HCT116 (cell line): ENCODE measurements around the gene NCOA1. TPM values are rescaled to one million over a fixed set of nuclear protein-coding genes. Genes with fewer than 3 reads are reported as not detected.

Experiments used
- ATAC-seq: fragments of 200-7000 bp; cut with Tn5 transposase; 2 replicates; pipeline ENCODE4 v1.9.1; 2020; ENCODE audit warnings: mild to moderate bottlenecking, moderate library complexity
- BruUV-seq: library from RNA; stranded (reverse); fragments of 400-500 nt; replicated peaks from 2 replicates; lab custom pipeline; 2021; lab: Mats Ljungman, UMichigan
- CTCF ChIA-PET: fragments of 300-600 bp; sonication (Branson Sonifier 250); formaldehyde crosslinking; loops from one replicate; lab custom pipeline; 2021; ENCODE audit warnings: antibody characterized with exemption; lab: Charles Lee
- POLR2A ChIA-PET: fragments of 300-600, 350-600 bp; sonication (Branson Sonifier 250); formaldehyde crosslinking; loops from one replicate; lab custom pipeline; 2021; ENCODE audit warnings: antibody characterized with exemption; lab: Charles Lee
- RAD21 ChIA-PET, 2 experiments: fragments of 300-600 bp; sonication (Branson Sonifier 250); formaldehyde crosslinking; loops; one replicate each; lab custom pipeline; 2023; ENCODE audit warnings: low total read pairs in 2 of 2; ENCODE audit not compliant: uncharacterized antibody in 2 of 2, unreplicated experiment in 2 of 2, low non-redundant PET in 1 of 2; lab: Charles Lee
- DNase-seq: peaks from one replicate; pipeline ENCODE4 v3.0.0-alpha.2; 2010; ENCODE audit warnings: low read depth, low spot score
- H2AFZ ChIP-seq: fragments of 200-600 bp; shearing (Covaris generic), sonication (generic); 2 replicates; pipeline ENCODE4 v1.6.1; 2017; ENCODE audit warnings: low read depth, mixed run types, mixed read lengths, antibody characterized with exemption, low read length; ENCODE audit not compliant: poor library complexity, severe bottlenecking
- H3K27ac ChIP-seq: 2 replicates; pipeline ENCODE4 v1.5.1; 2012; ENCODE audit warnings: low read depth, low read length
- H3K27me3 ChIP-seq: fragments of 200-600 bp; sonication (generic); 2 replicates; pipeline ENCODE4 v1.6.1; 2016; ENCODE audit warnings: mixed run types, low read length, mixed read lengths; ENCODE audit not compliant: insufficient read depth
- H3K36me3 ChIP-seq, 2 experiments: fragments of 200-500 bp in 1 of 2; fragments of 200-600 bp in 1 of 2; sonication (Bioruptor generic) in 1 of 2; sonication (generic) in 1 of 2; 2 replicates each; pipeline versions ENCODE4 v1.5.1 to v1.6.1; 2014 to 2016; ENCODE audit warnings: low read length in 2 of 2, inconsistent platforms in 1 of 2, mixed read lengths in 1 of 2, mixed run types in 1 of 2; ENCODE audit not compliant: insufficient read depth in 2 of 2, control insufficient read depth in 1 of 2
- H3K4me1 ChIP-seq, 2 experiments: fragments of 200-600 bp in 1 of 2; sonication (generic) in 1 of 2; 2 replicates each; pipeline versions ENCODE4 v1.5.1 to v1.6.1; 2012 to 2017; ENCODE audit warnings: low read length in 2 of 2, inconsistent platforms in 1 of 2, mild to moderate bottlenecking in 1 of 2, mixed read lengths in 1 of 2, mixed run types in 1 of 2, moderate library complexity in 1 of 2; ENCODE audit not compliant: insufficient read depth in 2 of 2, control insufficient read depth in 1 of 2
- H3K4me2 ChIP-seq: fragments of 200-600 bp; sonication (generic); 2 replicates; pipeline ENCODE4 v1.6.1; 2017; ENCODE audit warnings: mixed run types, low read length, mixed read lengths
- H3K4me3 ChIP-seq, 2 experiments: fragments of 200-600 bp in 1 of 2; sonication (generic) in 1 of 2; replicated peaks in 1 of 2; 2 replicates each; pipeline ENCODE4 v1.5.1; 2011 to 2016; ENCODE audit warnings: low read length in 2 of 2, control low read depth in 1 of 2, low read depth in 1 of 2, mild to moderate bottlenecking in 1 of 2, mixed read lengths in 1 of 2, mixed run types in 1 of 2
- H3K79me2 ChIP-seq: fragments of 200-600 bp; sonication (generic); 2 replicates; pipeline ENCODE4 v1.6.1; 2017; ENCODE audit warnings: mild to moderate bottlenecking, mixed run types, low read length, moderate library complexity, mixed read lengths; ENCODE audit not compliant: insufficient read depth
- H3K9ac ChIP-seq: fragments of 200-600 bp; sonication (generic); 2 replicates; pipeline ENCODE4 v1.6.1; 2016; ENCODE audit warnings: low read length, mixed read lengths
- H3K9me2 ChIP-seq: fragments of 200-600 bp; sonication (generic), shearing (Covaris generic); 2 replicates; pipeline ENCODE4 v1.6.1; 2017; ENCODE audit warnings: mixed run types, mild to moderate bottlenecking, moderate library complexity; ENCODE audit not compliant: insufficient read depth
- H3K9me3 ChIP-seq, 2 experiments: fragments of 200-500 bp in 1 of 2; fragments of 200-600 bp in 1 of 2; sonication (Bioruptor generic) in 1 of 2; sonication (generic) in 1 of 2; 2 replicates each; pipeline ENCODE4 v1.6.1; 2014 to 2017; ENCODE audit warnings: low read length in 2 of 2, mixed read lengths in 2 of 2, inconsistent platforms in 1 of 2, low read depth in 1 of 2, mild to moderate bottlenecking in 1 of 2, mixed run types in 1 of 2, moderate library complexity in 1 of 2; ENCODE audit not compliant: control insufficient read depth in 1 of 2, insufficient read depth in 1 of 2
- H4K20me1 ChIP-seq: fragments of 200-600 bp; sonication (generic), shearing (Covaris generic); 2 replicates; pipeline ENCODE4 v1.6.1; 2017; ENCODE audit warnings: mixed run types, mild to moderate bottlenecking, moderate library complexity; ENCODE audit not compliant: insufficient read depth
- ATF3 ChIP-seq: IDR thresholded peaks from 2 replicates; pipeline ENCODE4 v1.6.1; 2012
- CTCF ChIP-seq, 3 experiments: fragments of 200-600 bp in 1 of 3; sonication (generic) in 1 of 3; IDR thresholded peaks in 2 of 3; conservative IDR thresholded peaks in 1 of 3; 2 replicates each; pipeline ENCODE4 v1.5.1; 2012 to 2017; ENCODE audit warnings: low read depth in 2 of 3, low read length in 2 of 3, antibody characterized with exemption in 1 of 3, borderline replicate concordance in 1 of 3, control low read depth in 1 of 3, mild to moderate bottlenecking in 1 of 3, mixed read lengths in 1 of 3, mixed run types in 1 of 3, moderate library complexity in 1 of 3; ENCODE audit not compliant: insufficient read depth in 1 of 3
- EGR1 ChIP-seq: IDR thresholded peaks from 2 replicates; pipeline ENCODE4 v1.6.1; 2012; ENCODE audit warnings: low read depth
- ELF1 ChIP-seq: IDR thresholded peaks from 2 replicates; pipeline ENCODE4 v1.6.1; 2012; ENCODE audit warnings: low read depth, borderline replicate concordance
- EZH2phosphoT487 ChIP-seq: fragments of 200-600 bp; IDR thresholded peaks from 2 replicates; pipeline ENCODE4 v1.6.1; 2018; ENCODE audit warnings: antibody characterized with exemption, borderline replicate concordance
- FOSL1 ChIP-seq: IDR thresholded peaks from 2 replicates; pipeline ENCODE4 v1.6.1; 2012; ENCODE audit warnings: low read depth
- JUND ChIP-seq: IDR thresholded peaks from 2 replicates; pipeline ENCODE4 v1.6.1; 2012
- MAX ChIP-seq: IDR thresholded peaks from 2 replicates; pipeline ENCODE4 v1.6.1; 2012
- POLR2A ChIP-seq: IDR thresholded peaks from 2 replicates; pipeline ENCODE4 v1.7.0; 2011; ENCODE audit warnings: borderline replicate concordance; ENCODE audit not compliant: insufficient read depth, insufficient read length; ENCODE audit errors: extremely low read depth
- POLR2AphosphoS5 ChIP-seq: IDR thresholded peaks from 2 replicates; pipeline ENCODE4 v1.6.1; 2011; ENCODE audit warnings: mild to moderate bottlenecking, low read depth, low read length, moderate library complexity
- RAD21 ChIP-seq: IDR thresholded peaks from 2 replicates; pipeline ENCODE4 v1.6.1; 2012; ENCODE audit warnings: low read depth, mild to moderate bottlenecking
- REST ChIP-seq: IDR thresholded peaks from 2 replicates; pipeline ENCODE4 v1.6.1; 2012; ENCODE audit warnings: low read depth
- SIN3A ChIP-seq: IDR thresholded peaks from 2 replicates; pipeline ENCODE4 v1.6.1; 2012; ENCODE audit warnings: low read depth
- TCF7L2 ChIP-seq: IDR thresholded peaks from 2 replicates; pipeline ENCODE4 v1.7.0; 2011; ENCODE audit warnings: borderline replicate concordance, inconsistent platforms; ENCODE audit not compliant: insufficient read depth, insufficient read length; ENCODE audit errors: extremely low read depth
- ZFX ChIP-seq: fragments of 450-650 bp; IDR thresholded peaks from 2 replicates; pipeline ENCODE4 v1.6.1; 2017
- ZNF274 ChIP-seq: fragments of 200-500 bp; sonication (Bioruptor generic); IDR thresholded peaks from 2 replicates; pipeline ENCODE4 v1.6.1; 2014; ENCODE audit warnings: mild to moderate bottlenecking, low read depth, low read length, inconsistent platforms
- intact Hi-C: fragments of 100-400 bp; cut with micrococcal nuclease; formaldehyde crosslinking; loops from 2 replicates; pipeline ENCODE4 v1.10.0; 2022
- total RNA-seq: library from RNA; stranded (reverse); gene quantifications from one replicate; pipeline ENCODE4 v1.2.1, GENCODE V29; 2021; ENCODE audit not compliant: unreplicated experiment

NCOA1 gene
- total RNA-seq, 1 experiment from 2014 or later, result 10.4 TPM

GRCh38 chr2:24768601-24769000, 277.5 kb downstream of the NCOA1 start:
- POLR2A ChIA-PET, result no interaction called here
- CTCF ChIA-PET, result no interaction called here

More at GRCh38 chr2:24768601-24769000, 277.5 kb downstream of the NCOA1 start:
- ATAC-seq (no peak), DNase-seq (no peak)
- Histone ChIP-seq H3K36me3 (no peaks in the 10 kb centered on the region), H2AFZ (no peak overlapping the region), H3K4me1 (peaks cover 6 to 20% of the 10 kb centered on the region in 2 experiments; a peak in 3 of 4 replicates), H4K20me1 (no peaks in the 10 kb centered on the region), H3K27me3 (no peaks in the 10 kb centered on the region), H3K27ac (no peak overlapping the region), H3K4me3 (no peak overlapping the region), H3K9me2 (no peaks in the 10 kb centered on the region), H3K9me3 (no peaks in the 10 kb centered on the region), H3K79me2 (no peaks in the 10 kb centered on the region), H3K4me2 (no peak overlapping the region), H3K9ac (no peak overlapping the region)
- no peak for TF ChIP-seq POLR2A
- TF ChIP-seq RAD21, result no peak
- no peak for TF ChIP-seq REST
- no peak for TF ChIP-seq MAX
- no peak for TF ChIP-seq CTCF (IDR thresholded peaks at IDR 0.05 in 2 of 3, conservative IDR thresholded peaks at IDR 0.05 in 1 of 3; ENCODE audit: borderline replicate concordance in 1 of 3, insufficient read depth in 1 of 3, low read depth in 2 of 3, low read length in 2 of 3)
- no peak for TF ChIP-seq EZH2phosphoT487
- no peak for TF ChIP-seq ELF1
- no peak for TF ChIP-seq ATF3
- no peak for TF ChIP-seq JUND
- no peak for TF ChIP-seq ZNF274
- TF ChIP-seq EGR1, result no peak
- no peak for TF ChIP-seq FOSL1
- TF ChIP-seq POLR2AphosphoS5, result no peak
- no peak for TF ChIP-seq ZFX
- no peak for TF ChIP-seq TCF7L2
- TF ChIP-seq SIN3A, result no peak
- BruUV-seq, result no TSS peak
- RAD21 ChIA-PET, result no interaction called here
- intact Hi-C loops, result no loop called here
